Mesothelial cell of epicardium (in vitro differentiated cells): ENCODE measurements around the gene RASA2. TPM values are rescaled to one million over a fixed set of nuclear protein-coding genes. Genes with fewer than 3 reads are reported as not detected.

Experiments
- DNase-seq, 2 experiments: peaks; one replicate each; pipeline ENCODE4 v3.0.0; 2021; ENCODE audit warnings: low spot score in 2 of 2; ENCODE audit not compliant: unreplicated experiment in 2 of 2
- H3K27ac Mint-ChIP-seq: 2 replicates; pipeline ENCODE4 v1.8.0; 2021; ENCODE audit warnings: mixed read lengths
- H3K27me3 Mint-ChIP-seq: 2 replicates; pipeline ENCODE4 v1.8.0; 2021; ENCODE audit warnings: low read depth, mixed read lengths
- H3K36me3 Mint-ChIP-seq: 2 replicates; pipeline ENCODE4 v1.8.0; 2021; ENCODE audit warnings: mixed read lengths
- H3K4me1 Mint-ChIP-seq: 2 replicates; pipeline ENCODE4 v1.8.0; 2021; ENCODE audit warnings: mixed read lengths
- H3K4me3 Mint-ChIP-seq: 2 replicates; pipeline ENCODE4 v1.8.0; 2021; ENCODE audit warnings: mild to moderate bottlenecking, moderate library complexity, mixed read lengths
- H3K9me3 Mint-ChIP-seq: 2 replicates; pipeline ENCODE4 v1.8.0; 2021; ENCODE audit warnings: mixed read lengths
- total RNA-seq: library from RNA; stranded (reverse); gene quantifications from 3 replicates; pipeline ENCODE4 v1.2.1, GENCODE V29; 2021
- TF ChIP-seq, protein P1 (sequence below): fragments of 200-600 bp; sonication (generic); IDR thresholded peaks from one replicate; pipeline ENCODE4 v1.5.0; 2021; ENCODE audit warnings: antibody characterized with exemption; ENCODE audit not compliant: unreplicated experiment

The RASA2 gene
- 14.5 to 15.5 TPM (median 15.5 TPM) in 3 replicates for total RNA-seq

- H3K4me1 Mint-ChIP-seq, result peaks cover 14% of the 10 kb centered on the region
- H3K9me3 Mint-ChIP-seq, result no peaks in the 10 kb centered on the region
- TF ChIP-seq, protein P1, sequence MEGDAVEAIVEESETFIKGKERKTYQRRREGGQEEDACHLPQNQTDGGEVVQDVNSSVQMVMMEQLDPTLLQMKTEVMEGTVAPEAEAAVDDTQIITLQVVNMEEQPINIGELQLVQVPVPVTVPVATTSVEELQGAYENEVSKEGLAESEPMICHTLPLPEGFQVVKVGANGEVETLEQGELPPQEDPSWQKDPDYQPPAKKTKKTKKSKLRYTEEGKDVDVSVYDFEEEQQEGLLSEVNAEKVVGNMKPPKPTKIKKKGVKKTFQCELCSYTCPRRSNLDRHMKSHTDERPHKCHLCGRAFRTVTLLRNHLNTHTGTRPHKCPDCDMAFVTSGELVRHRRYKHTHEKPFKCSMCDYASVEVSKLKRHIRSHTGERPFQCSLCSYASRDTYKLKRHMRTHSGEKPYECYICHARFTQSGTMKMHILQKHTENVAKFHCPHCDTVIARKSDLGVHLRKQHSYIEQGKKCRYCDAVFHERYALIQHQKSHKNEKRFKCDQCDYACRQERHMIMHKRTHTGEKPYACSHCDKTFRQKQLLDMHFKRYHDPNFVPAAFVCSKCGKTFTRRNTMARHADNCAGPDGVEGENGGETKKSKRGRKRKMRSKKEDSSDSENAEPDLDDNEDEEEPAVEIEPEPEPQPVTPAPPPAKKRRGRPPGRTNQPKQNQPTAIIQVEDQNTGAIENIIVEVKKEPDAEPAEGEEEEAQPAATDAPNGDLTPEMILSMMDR, result no peak
- peak within 1 kb of the TSS; percentile 75 for H3K4me3 Mint-ChIP-seq
- H3K27ac Mint-ChIP-seq, result peak within 1 kb of the TSS; percentile 87
- no peaks in the 10 kb centered on the region for H3K27me3 Mint-ChIP-seq
- peak; percentile 57 to 76 for DNase-seq
- H3K36me3 Mint-ChIP-seq, result no peaks in the 10 kb centered on the region
Measured at GRCh38 chr3:141486746-141487520, at the start of gene RASA2. Gene RASA2, plus strand, starts transcription at chr3:141487027. Its CDS starts 57 bp downstream, at chr3:141487084.

DNA sequence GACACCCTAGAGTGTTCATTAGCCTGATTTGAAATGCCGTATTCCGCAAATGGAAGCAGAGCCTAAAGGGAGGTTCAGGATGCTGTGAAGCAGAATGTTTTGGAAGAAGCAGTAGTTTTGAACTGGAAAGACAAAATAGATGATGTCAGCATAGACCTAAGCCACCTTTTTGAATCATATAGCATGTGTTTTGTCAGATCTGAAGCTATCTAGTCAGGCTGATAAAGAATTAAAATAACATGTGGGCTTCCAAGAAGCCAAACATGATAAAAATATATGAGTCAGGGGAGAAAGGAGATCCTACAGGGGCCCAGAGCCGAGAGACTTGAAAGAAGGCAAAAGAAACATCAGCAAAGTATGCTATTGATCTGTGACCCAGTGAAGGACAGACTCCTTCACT lies 47.2 kb upstream of the RASA2 start:
- no peak for DNase-seq
- H3K4me3 Mint-ChIP-seq, result no peak overlapping the region
- TF ChIP-seq, protein P1, result no peak
- H3K27ac Mint-ChIP-seq, result peak overlapping the region; percentile 63
- H3K9me3 Mint-ChIP-seq, result no peaks in the 10 kb centered on the region
- H3K4me1 Mint-ChIP-seq, result peaks cover 34% of the 10 kb centered on the region
- H3K27me3 Mint-ChIP-seq, result no peaks in the 10 kb centered on the region
- peaks cover 33% of the 10 kb centered on the region for H3K36me3 Mint-ChIP-seq

GRCh38 chr3:141440942-141441341 lies 45.9 kb upstream of the RASA2 start:
- Mint-ChIP-seq H3K27me3 (no peaks in the 10 kb centered on the region), H3K9me3 (no peaks in the 10 kb centered on the region), H3K4me3 (no peak overlapping the region), H3K36me3 (peaks cover 45% of the 10 kb centered on the region), H3K4me1 (peaks cover 33% of the 10 kb centered on the region), H3K27ac (peak overlapping the region; percentile 78)
- TF ChIP-seq, protein P1, result no peak
- no peak for DNase-seq

DNA sequence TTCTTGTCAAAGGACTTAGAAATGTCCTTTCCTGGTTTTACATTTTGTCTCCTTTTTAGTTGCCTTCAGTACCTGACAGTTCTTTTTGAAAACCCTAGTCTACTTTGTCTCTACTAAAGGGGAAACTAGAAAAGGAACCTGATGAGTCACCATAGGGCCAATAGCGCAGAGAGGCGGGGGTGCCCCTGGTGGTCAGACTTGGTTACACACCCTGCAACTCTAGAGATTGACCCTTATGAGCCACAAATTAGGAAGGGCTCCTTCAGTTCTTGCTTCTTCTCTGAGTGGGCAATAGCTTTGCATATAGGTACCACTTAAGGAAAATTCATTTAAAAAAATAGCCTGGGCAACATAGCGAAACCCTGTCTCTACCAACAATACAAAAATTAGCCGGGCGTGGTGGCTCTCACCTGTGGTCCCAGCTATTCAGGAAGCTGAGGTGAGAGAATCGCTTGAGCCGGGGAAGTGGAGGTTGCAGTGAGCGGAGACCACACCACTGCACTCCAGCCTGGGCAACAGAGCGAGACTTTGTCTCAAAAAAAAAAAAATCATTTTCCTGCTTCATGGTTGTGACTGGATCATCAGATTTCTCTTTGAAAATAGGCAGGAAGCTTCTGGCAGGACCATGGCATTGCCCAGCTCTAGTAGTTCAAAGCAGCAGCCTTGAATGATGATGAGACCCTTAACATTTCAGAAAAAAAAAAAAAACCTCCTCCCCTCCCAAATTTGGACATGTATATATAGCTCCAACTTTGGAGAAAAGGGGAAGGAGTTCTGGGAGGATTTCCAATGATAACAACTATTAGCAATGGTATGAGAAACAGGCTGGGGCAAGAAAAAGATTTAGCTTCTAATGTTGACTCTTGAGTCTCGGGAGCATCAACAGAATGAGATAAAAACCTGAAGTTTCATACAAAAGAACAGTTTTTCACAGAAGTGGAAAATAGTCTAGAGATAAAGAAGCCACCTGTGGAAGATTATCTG lies 45.2 kb upstream of the RASA2 start:
- Mint-ChIP-seq H3K9me3 (no peaks in the 10 kb centered on the region), H3K4me3 (no peak overlapping the region), H3K36me3 (peaks cover 45% of the 10 kb centered on the region), H3K27me3 (no peaks in the 10 kb centered on the region), H3K27ac (peak overlapping the region; percentile 78), H3K4me1 (peaks cover 28% of the 10 kb centered on the region)
- DNase-seq, result peak in 1 of 2 experiments; percentile 55
- TF ChIP-seq, protein P1, result peak; percentile 83

DNA sequence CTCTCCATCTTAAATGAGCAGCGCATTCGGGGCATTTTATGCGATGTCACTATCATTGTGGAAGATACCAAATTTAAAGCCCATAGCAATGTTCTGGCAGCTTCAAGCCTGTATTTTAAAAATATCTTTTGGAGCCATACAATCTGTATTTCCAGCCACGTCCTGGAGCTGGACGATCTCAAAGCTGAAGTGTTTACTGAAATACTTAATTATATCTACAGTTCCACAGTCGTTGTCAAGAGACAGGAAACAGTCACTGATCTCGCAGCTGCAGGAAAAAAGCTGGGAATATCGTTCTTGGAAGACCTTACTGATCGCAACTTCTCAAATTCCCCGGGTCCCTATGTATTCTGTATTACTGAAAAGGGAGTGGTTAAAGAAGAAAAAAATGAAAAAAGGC lies 44.4 kb upstream of the RASA2 start:
- Mint-ChIP-seq H3K27ac (peak overlapping the region; percentile 72), H3K36me3 (peaks cover 47% of the 10 kb centered on the region), H3K27me3 (no peaks in the 10 kb centered on the region), H3K9me3 (no peaks in the 10 kb centered on the region), H3K4me1 (peaks cover 28% of the 10 kb centered on the region), H3K4me3 (no peak overlapping the region)
- TF ChIP-seq, protein P1, result no peak
- peak in 1 of 2 experiments; percentile 7 for DNase-seq
